ENCODE results near the gene TET2. TPM values are rescaled to one million over a fixed set of nuclear protein-coding genes. Genes with fewer than 3 reads are reported as not detected.

The TET2 gene
- total and polyA plus RNA-seq, 2 of the 4 experiments (the other 2 are of a cell fraction): 5.6 to 25.3 TPM

GRCh38 chr4:105198541-105198940 is 51.9 kb downstream of the TET2 start:
- Histone ChIP-seq H2BK20ac (ENCODE audit: low read depth, low read length) (no peak overlapping the region; the same call in 1 of the 2 replicates), H3K23ac (ENCODE audit: low read depth, low read length) (no peak overlapping the region), H3K4ac (ENCODE audit: low read depth, low read length) (no peak overlapping the region), H3K56ac (ENCODE audit: extremely low read depth, insufficient read depth, low read length) (no peak overlapping the region), H3K27ac (ENCODE audit: insufficient read depth, low read length) (no peak overlapping the region), H3K9me1 (ENCODE audit: insufficient read depth, low read length) (peaks cover 4% of the 10 kb centered on the region; the same call in 1 of the 2 replicates), H4K20me1 (ENCODE audit: insufficient read depth, low read length) (no peaks in the 10 kb centered on the region), H3K4me2 (ENCODE audit: low read depth, low read length) (no peak overlapping the region), H3K27me3 (ENCODE audit: control insufficient read depth, insufficient read depth, low read length) (no peaks in the 10 kb centered on the region), H3K9me3 (ENCODE audit: control insufficient read depth, insufficient read depth, low read length) (no peaks in the 10 kb centered on the region), H2BK15ac (ENCODE audit: low read depth, low read length) (no peak overlapping the region), H3K14ac (replicated peaks; ENCODE audit: low read depth, low read length) (no peak overlapping the region), H2AK9ac (replicated peaks; ENCODE audit: low read depth, low read length, poor library complexity) (no peak overlapping the region), H3K4me1 (ENCODE audit: control insufficient read depth, insufficient read depth, low read length) (peaks cover 3% of the 10 kb centered on the region), H3K4me3 (ENCODE audit: insufficient read depth, low read depth, low read length) (no peak overlapping the region), H2BK5ac (ENCODE audit: low read depth, low read length, poor library complexity, severe bottlenecking) (peak overlapping the region; percentile 24), H3K79me1 (ENCODE audit: low read depth in 1 of 2, low read length in 2 of 2) (peaks cover 10 to 25% of the 10 kb centered on the region in 2 experiments), H2AK5ac (ENCODE audit: low read depth, low read length) (no peak overlapping the region), H4K91ac (ENCODE audit: insufficient read depth, low read depth, low read length) (no peak overlapping the region), H4K8ac (ENCODE audit: low read depth in 2 of 2, low read length in 2 of 2) (no peak overlapping the region), H3K9ac (ENCODE audit: low read depth, low read length) (no peak overlapping the region), H2BK120ac (ENCODE audit: low read depth, low read length) (no peak overlapping the region), H3K18ac (ENCODE audit: low read depth, low read length) (no peak overlapping the region), H4K5ac (ENCODE audit: low read depth, low read length) (no peak overlapping the region), H3K36me3 (ENCODE audit: control insufficient read depth, insufficient read depth, low read length) (peaks cover 3% of the 10 kb centered on the region; the same call in 1 of the 2 replicates), H2AFZ (replicated peaks; ENCODE audit: low read length, poor library complexity) (no peak overlapping the region)
- BruUV-seq (replicated peaks): no TSS peak
- ChIA-PET CTCF (no interaction called here), POLR2A (ENCODE audit: unreplicated experiment) (no interaction called here)
- dilution Hi-C loops (cut with HindIII; ENCODE audit: low sequenced_read_pairs, unreplicated experiment): no loop called here
- no peak for DNase-seq
- WGBS, 2 experiments (ENCODE audit: extremely low coverage in 2 of 2, insufficient read length in 1 of 2): no CpG with 5 or more reads among the region's 2 CpGs
- no peak for ATAC-seq (ENCODE audit: low read depth)
- intact Hi-C loops (cut with micrococcal nuclease): loop anchor here (5.0 kb wide), 1 partner anchor 274 kb away; the partner anchor contains the start of gene PPA2
- in situ Hi-C loops (cut with MboI; ENCODE audit: low sequenced_read_pairs): no loop called here
- TF ChIP-seq FOS (IDR thresholded peaks at IDR 0.05; ENCODE audit: low read depth, low read length) (no peak), BHLHE40 (IDR thresholded peaks at IDR 0.05; ENCODE audit: low read depth, low read length) (no peak), POLR2A (IDR thresholded peaks at IDR 0.05; ENCODE audit: low read depth, low read length) (no peak), MAZ (IDR thresholded peaks at IDR 0.05; ENCODE audit: borderline replicate concordance, low read depth, low read length) (no peak), RFX5 (IDR thresholded peaks at IDR 0.05; ENCODE audit: low read depth, low read length) (no peak), ELK1 (IDR thresholded peaks at IDR 0.05; ENCODE audit: borderline replicate concordance, low read depth, low read length) (no peak), USF2 (IDR thresholded peaks at IDR 0.05; ENCODE audit: low read depth, low read length) (no peak), CTCF (conservative IDR thresholded peaks at IDR 0.05; ENCODE audit: low read depth, low read length) (no peak), CHD1 (IDR thresholded peaks at IDR 0.05; ENCODE audit: low read depth, low read length) (no peak), SMC3 (IDR thresholded peaks at IDR 0.05; ENCODE audit: low read depth, low read length) (no peak), NFE2L2 (IDR thresholded peaks at IDR 0.05; ENCODE audit: low read depth, low read length) (no peak), MXI1 (IDR thresholded peaks at IDR 0.05; ENCODE audit: borderline replicate concordance, low read depth, low read length) (no peak), RCOR1 (IDR thresholded peaks at IDR 0.05; ENCODE audit: insufficient replicate concordance, low read length) (no peak), CEBPB (IDR thresholded peaks at IDR 0.05; ENCODE audit: low read depth, low read length) (no peak), RAD21 (IDR thresholded peaks at IDR 0.05; ENCODE audit: low read length) (no peak), MAFK (IDR thresholded peaks at IDR 0.05; ENCODE audit: low read depth, low read length) (no peak)
